LNCaP clone FGC (cell line): ENCODE results near the gene ATP11C.
A peak's percentile ranks its signal among the peaks of the same experiment; 100 is the strongest.

Experiments used
- DNase-seq: peaks from one replicate; pipeline ENCODE4 v3.0.0-alpha.2; 2011; ENCODE audit warnings: low read depth
- H3K4me3 ChIP-seq: 2 replicates; pipeline ENCODE4 v1.5.1; 2011; ENCODE audit warnings: mild to moderate bottlenecking, low read depth, low read length, control low read depth
- CTCF ChIP-seq: IDR thresholded peaks from 2 replicates; pipeline ENCODE4 v1.5.1; 2012; ENCODE audit warnings: mild to moderate bottlenecking; ENCODE audit not compliant: control insufficient read depth, insufficient read depth; ENCODE audit errors: extremely low read depth

Gene ATP11C

GRCh38 chrX:139936259-139936658 is 3.4 kb upstream of the ATP11C start:
- H3K4me3 ChIP-seq, result no peak overlapping the region
- TF ChIP-seq CTCF, result no peak
- no peak for DNase-seq

- DNase-seq, result no peak
- TF ChIP-seq CTCF, result no peak
- peak overlapping the region; percentile 64 for H3K4me3 ChIP-seq
These were observed 1.1 kb upstream of the ATP11C start for GRCh38 chrX:139933904-139934303.

GRCh38 chrX:139932073-139932900 is 566 bp downstream of the ATP11C start:
- no peak for DNase-seq
- no peak for TF ChIP-seq CTCF
- H3K4me3 ChIP-seq, result peak overlapping the region; percentile 64

- peak overlapping the region; percentile 51 for H3K4me3 ChIP-seq
- TF ChIP-seq CTCF, result no peak
- DNase-seq, result no peak
These were observed 1.2 kb downstream of the ATP11C start for GRCh38 chrX:139931646-139932072.

- no peak for DNase-seq
- TF ChIP-seq CTCF, result no peak
These were observed 1.8 kb downstream of the ATP11C start for GRCh38 chrX:139930916-139931645.

GRCh38 chrX:139930401-139930800 is 2.5 kb downstream of the ATP11C start:
- no peak for TF ChIP-seq CTCF
- no peak overlapping the region for H3K4me3 ChIP-seq
- DNase-seq, result no peak

More at GRCh38 chrX:139930916-139931645, 1.8 kb downstream of the ATP11C start:
- no peak overlapping the region; the same call in 1 of the 2 replicates for H3K4me3 ChIP-seq
